ENCODE data around the gene FAM234B.

The FAM234B gene

DNA sequence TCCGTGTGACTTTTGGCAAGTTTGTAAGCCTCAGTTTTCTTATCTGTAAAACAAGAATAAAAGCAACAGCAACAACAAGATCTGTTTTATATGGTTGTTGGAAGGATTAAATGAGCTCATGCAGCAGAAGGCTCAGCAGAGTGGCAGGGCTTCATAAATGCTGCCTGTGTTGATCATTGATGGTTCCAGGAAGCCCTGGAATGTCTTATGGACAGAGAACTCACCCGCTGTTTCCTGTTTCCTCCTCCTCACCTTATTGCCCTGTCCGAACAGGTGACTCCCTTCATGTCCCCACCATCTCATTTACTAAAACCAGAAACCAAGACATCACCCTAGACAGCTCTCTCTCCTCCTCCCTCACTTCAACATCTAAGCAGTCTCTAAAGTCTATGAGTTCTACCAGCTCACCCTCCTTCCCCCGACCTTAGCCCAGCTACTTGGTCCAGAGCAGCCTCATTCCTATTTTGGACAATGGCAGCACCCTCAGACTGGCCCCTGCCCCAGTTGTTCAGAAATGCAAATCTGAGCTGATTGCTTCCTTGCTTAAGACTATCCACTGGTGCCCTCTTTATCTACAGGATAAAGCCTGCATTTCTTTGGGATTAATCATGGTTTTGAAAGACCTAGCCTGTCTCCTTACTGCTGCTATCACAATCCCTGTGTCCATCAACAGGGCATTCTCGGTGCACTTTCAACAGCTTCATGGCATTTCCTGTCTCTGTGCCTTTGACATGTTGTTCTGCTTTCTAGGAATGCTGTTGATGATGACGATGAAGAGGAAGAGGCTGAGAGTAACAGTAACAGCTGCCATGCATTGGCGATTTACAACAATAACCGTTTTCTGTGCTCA is 80.7 kb downstream of the FAM234B start:
- DNase-seq: no peak

DNA sequence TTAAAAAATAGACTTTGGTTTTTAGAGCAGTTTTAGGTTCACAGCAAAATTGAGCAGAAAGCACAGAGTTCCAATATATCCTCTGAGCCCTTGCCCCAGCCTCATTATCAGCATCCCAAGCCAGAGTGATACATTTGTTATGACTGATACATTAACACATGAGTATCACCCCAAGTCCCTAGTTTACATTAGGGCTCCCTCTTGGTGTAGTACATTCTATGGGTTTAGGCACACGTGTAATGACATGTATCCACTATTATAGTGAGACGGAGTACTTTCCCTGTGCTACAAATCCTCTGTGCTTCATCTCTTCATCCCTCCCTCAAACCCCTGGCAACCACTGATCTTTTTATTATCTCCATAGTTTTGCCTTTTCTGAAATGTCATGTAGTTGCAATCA is 81.8 kb downstream of the FAM234B start:
- DNase-seq: no peak

DNA sequence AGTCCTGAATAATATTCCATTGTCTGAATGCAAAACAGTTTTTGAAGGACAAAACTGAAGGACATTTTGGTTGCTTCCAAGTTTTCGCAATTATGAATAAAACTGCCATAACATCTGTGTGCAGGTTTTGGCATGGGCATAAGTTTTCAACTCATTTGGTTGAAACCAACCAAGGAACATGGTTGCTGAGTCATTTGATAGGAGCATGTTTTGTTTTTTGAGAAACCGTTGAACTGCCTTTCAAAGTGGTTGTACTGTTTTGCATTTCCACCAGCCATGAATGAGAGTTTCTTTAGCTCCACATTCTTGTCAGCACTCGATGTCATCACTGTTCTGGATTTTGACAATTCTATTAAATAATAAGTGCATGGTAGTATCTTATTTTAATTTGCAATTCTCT is 82.3 kb downstream of the FAM234B start:
- DNase-seq: no peak

- DNase-seq: no peak
Observed at GRCh38 chr12:13127444-13127843, 83.3 kb downstream of the FAM234B start.

DNA sequence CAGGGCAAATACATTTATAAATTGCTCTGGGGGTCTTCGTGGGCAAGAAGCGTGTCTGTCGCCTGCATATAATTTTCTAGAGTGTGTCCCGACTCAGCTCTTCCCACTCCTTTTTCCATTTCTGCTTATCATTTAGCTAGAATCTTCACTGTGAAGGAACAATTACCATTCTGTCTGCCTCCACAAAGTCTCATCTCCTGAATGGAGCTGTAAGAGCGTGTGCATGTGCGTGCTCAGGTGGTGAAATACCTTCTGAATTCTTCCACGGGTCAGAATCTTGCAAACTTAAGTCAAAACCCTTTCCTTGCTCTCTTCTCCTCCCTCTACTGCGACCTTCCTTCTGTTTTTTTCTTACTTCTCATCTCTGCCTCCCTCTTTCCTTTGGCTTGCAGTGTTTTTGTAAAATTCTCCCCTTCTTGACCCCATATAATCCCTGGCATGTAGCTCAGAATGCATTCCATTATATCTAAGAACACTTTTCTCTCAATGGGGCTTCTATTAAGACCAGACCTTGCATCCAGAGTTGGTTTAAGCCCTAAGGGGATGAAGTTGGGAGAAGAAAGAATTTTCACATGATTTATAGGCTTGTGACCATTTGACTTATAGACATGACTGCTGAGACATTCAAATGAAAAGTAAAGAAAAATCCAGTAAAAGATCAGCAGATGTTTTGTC is 84.2 kb downstream of the FAM234B start:
- DNase-seq: no peak

DNA sequence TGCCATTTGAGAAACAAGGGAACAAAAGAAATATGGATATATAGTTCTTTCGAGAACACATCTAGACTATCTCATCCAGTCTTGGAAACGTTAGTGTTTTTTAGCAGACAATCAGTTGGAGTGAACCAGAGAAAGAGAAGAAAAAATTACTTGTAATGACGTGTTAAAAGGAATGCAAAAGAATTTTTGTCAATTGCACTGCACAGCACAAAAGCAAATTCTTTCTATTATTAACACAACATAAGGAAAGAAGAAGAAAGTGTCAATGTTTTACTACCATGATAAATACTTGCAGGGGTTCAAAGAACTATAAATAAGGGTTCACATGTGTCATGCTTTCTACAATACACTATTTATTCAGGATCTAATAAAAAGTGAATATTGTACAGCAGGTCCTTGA is 86.8 kb downstream of the FAM234B start:
- no peak for DNase-seq

All from activated CD8-positive, alpha-beta memory T cell treated with anti-CD3 and anti-CD28 coated beads, Interleukin-2, amount 50 U/mL, for 48 hours (primary cell).